Right ventricle myocardium superior (tissue), 1 donor: ENCODE measurements around the gene STK31. TPM values are rescaled to one million over a fixed set of nuclear protein-coding genes. Genes with fewer than 3 reads are reported as not detected.
"Not testable (repeated sequence)": the region's sequence is repeated elsewhere in the genome, so short reads cannot be mapped to it uniquely, and the experiment has no call there.

Experiments used
- ATAC-seq: fragments of 200-7000 bp; cut with Tn5 transposase; one replicate; pipeline ENCODE4 v1.9.1; 2020; ENCODE audit warnings: mild to moderate bottlenecking; ENCODE audit not compliant: poor library complexity
- DNase-seq: peaks from one replicate; pipeline ENCODE4 v3.0.0-alpha.2; 2020
- intact Hi-C: fragments of 100-400 bp; cut with DNase I; formaldehyde crosslinking; loops from one replicate; pipeline ENCODE4 v1.11.2; 2022
- total RNA-seq: library from RNA; stranded (reverse); fragmentation: NEBNext Ultra II Directional; extraction: Animal tissue kit (Norgen Biotek cat#: 25700); gene quantifications from one replicate; pipeline ENCODE4 v1.2.1, GENCODE V29; 2021
- donor health status: DM: no; HTN: yes; CAD: no; lungs with severe emphysema.

Gene STK31
- total RNA-seq, 1 donor from 2014 or later, result not detected

GRCh38 chr7:23768022-23768421 is 58.0 kb downstream of the STK31 start:
- no peak for ATAC-seq
- intact Hi-C loops, result no loop called here
- no peak for DNase-seq

GRCh38 chr7:23779185-23779800 is 69.3 kb downstream of the STK31 start:
- ATAC-seq, intact Hi-C loops, DNase-seq: not testable (repeated sequence)

- ATAC-seq (no peak), DNase-seq (no peak)
- intact Hi-C loops, result no loop called here
Measured at GRCh38 chr7:23783115-23783514, 73.1 kb downstream of the STK31 start.

GRCh38 chr7:23787272-23787671 is 77.3 kb downstream of the STK31 start:
- no peak for ATAC-seq
- no peak for DNase-seq
- intact Hi-C loops, result no loop called here

GRCh38 chr7:23788843-23789242 is 78.8 kb downstream of the STK31 start:
- DNase-seq (no peak), ATAC-seq (no peak)
- intact Hi-C loops, result no loop called here

- ATAC-seq, result no peak
- no peak for DNase-seq
- intact Hi-C loops, result no loop called here
Measured at GRCh38 chr7:23791721-23792120, 81.7 kb downstream of the STK31 start.

- intact Hi-C loops, result no loop called here
- DNase-seq, result no peak
- ATAC-seq, result no peak
Measured at GRCh38 chr7:23802720-23803397, 92.8 kb downstream of the STK31 start.

- no peak for DNase-seq
- no peak for ATAC-seq
- intact Hi-C loops, result no loop called here
Measured at GRCh38 chr7:23804707-23805106, 94.7 kb downstream of the STK31 start.

- ATAC-seq (no peak), DNase-seq (no peak)
- intact Hi-C loops, result no loop called here
Measured at GRCh38 chr7:23808421-23808820, 98.4 kb downstream of the STK31 start.

- DNase-seq (no peak), ATAC-seq (no peak)
- intact Hi-C loops, result no loop called here
Measured at GRCh38 chr7:23810099-23810498, 100.1 kb downstream of the STK31 start.

- no peak for ATAC-seq
- intact Hi-C loops, result no loop called here
- no peak for DNase-seq
Measured at GRCh38 chr7:23811540-23811939, 101.5 kb downstream of the STK31 start.

- intact Hi-C loops, ATAC-seq, DNase-seq: not testable (repeated sequence)
Measured at GRCh38 chr7:23828125-23828524, 118.1 kb downstream of the STK31 start.

GRCh38 chr7:23832733-23833132 is 122.7 kb downstream of the STK31 start:
- intact Hi-C loops, ATAC-seq, DNase-seq: not testable (repeated sequence)

GRCh38 chr7:23833405-23833804 is 123.4 kb downstream of the STK31 start:
- ATAC-seq, result no peak
- intact Hi-C loops, result no loop called here
- DNase-seq, result no peak

- DNase-seq, intact Hi-C loops, ATAC-seq: not testable (repeated sequence)
Measured at GRCh38 chr7:23844837-23845236, 134.8 kb downstream of the STK31 start.

GRCh38 chr7:23852135-23852534 is 142.1 kb downstream of the STK31 start:
- DNase-seq (no peak), ATAC-seq (no peak)
- intact Hi-C loops, result no loop called here

- ATAC-seq (no peak), DNase-seq (no peak)
- intact Hi-C loops, result no loop called here
Measured at GRCh38 chr7:23852988-23853387, 143.0 kb downstream of the STK31 start.

GRCh38 chr7:23863209-23863787 is 153.3 kb downstream of the STK31 start:
- no peak for ATAC-seq
- DNase-seq, result no peak
- intact Hi-C loops, result no loop called here

GRCh38 chr7:23864973-23865372 is 155.0 kb downstream of the STK31 start:
- ATAC-seq, result no peak
- intact Hi-C loops, result no loop called here
- no peak for DNase-seq

GRCh38 chr7:23873306-23873705 is 163.3 kb downstream of the STK31 start:
- intact Hi-C loops, result no loop called here
- ATAC-seq, result no peak
- no peak for DNase-seq
